ENCODE results near the gene C17orf113. TPM values are rescaled to one million over a fixed set of nuclear protein-coding genes. Genes with fewer than 3 reads are reported as not detected.

The C17orf113 gene
- total and polyA plus RNA-seq, 2 of the 13 experiments (the other 11 are each of a cell fraction or from before 2014, with no cell fraction given) = 0.87 to 1.1 TPM

GRCh38 chr17:42097691-42098631, 47.6 kb upstream of the C17orf113 start, which contains the start of gene ZNF385C:
TSS of gene ZNF385C (minus strand) at chr17:42098473. CDS start at chr17:42063056, 35,417 bp downstream.
- Histone ChIP-seq H3K36me3 (replicated peaks in 1 of 2; ENCODE audit: control insufficient read depth in 1 of 2, insufficient read depth in 2 of 2, low read length in 2 of 2) (no peaks in the 10 kb centered on the region), H2AFZ (ENCODE audit: low read length) (no peak within 1 kb of the TSS), H3K9me3 (ENCODE audit: low read length) (no peaks in the 10 kb centered on the region), H3K27me3 (ENCODE audit: control insufficient read depth in 1 of 2, insufficient read depth in 2 of 2, low read length in 2 of 2) (peaks cover 6 to 55% of the 10 kb centered on the region in 2 experiments; a peak in 4 of 5 replicates), H4K20me1 (ENCODE audit: insufficient read depth, low read length) (no peaks in the 10 kb centered on the region), H3K4me3 (replicated peaks in 1 of 3; ENCODE audit: insufficient read depth in 1 of 3, low read depth in 2 of 3, low read length in 3 of 3) (peak within 1 kb of the TSS; percentile 17 to 56 (median 24); a peak in 3 of 6 replicates), H3K9ac (ENCODE audit: insufficient read depth, low read depth, low read length) (no peak within 1 kb of the TSS; the same call in 1 of the 2 replicates), H3K4me2 (ENCODE audit: low read depth, low read length) (peak within 1 kb of the TSS; percentile 65), H3K79me2 (ENCODE audit: insufficient read depth, low read length) (no peaks in the 10 kb centered on the region), H3K27ac (ENCODE audit: extremely low read length, insufficient read depth, low read length) (no peak within 1 kb of the TSS), H3K4me1 (ENCODE audit: insufficient read depth, low read length) (peaks cover 66% of the 10 kb centered on the region)
- TF ChIP-seq MXD1 (CRISPR knock-in tag; IDR thresholded peaks at IDR 0.05) = peak; percentile 45; the same call in 1 of the 2 replicates
- 0 out of 2 replicates have a peak, but pooled peaks have one; percentile 27 for TF ChIP-seq ZNF547 (CRISPR knock-in tag; IDR thresholded peaks at IDR 0.05)
- TF ChIP-seq ZNF777 (CRISPR knock-in tag; IDR thresholded peaks at IDR 0.05) = peak; percentile 56
- TF ChIP-seq ZNF704 (CRISPR knock-in tag; IDR thresholded peaks at IDR 0.05; ENCODE audit: borderline replicate concordance) = 0 out of 2 replicates have a peak, but pooled peaks have one; percentile 39
- TF ChIP-seq MAX (IDR thresholded peaks at IDR 0.05) = peak; percentile 39; the same call in 1 of the 2 replicates
- TF ChIP-seq MYC (CRISPR knock-in tag; IDR thresholded peaks at IDR 0.05; ENCODE audit: borderline replicate concordance) = 0 out of 2 replicates have a peak, but pooled peaks have one; percentile 18
- no peak for TF ChIP-seq ISX (CRISPR knock-in tag; conservative IDR thresholded peaks at IDR 0.05)
- 0 out of 2 replicates have a peak, but pooled peaks have one; percentile 81 for TF ChIP-seq ZNF441 (CRISPR knock-in tag; IDR thresholded peaks at IDR 0.05; ENCODE audit: borderline replicate concordance)
- peak; percentile 66 for TF ChIP-seq ZNF687 (CRISPR knock-in tag; IDR thresholded peaks at IDR 0.05)
- TF ChIP-seq HNRNPL (IDR thresholded peaks at IDR 0.05; ENCODE audit: low read depth, low read length) = no peak
- 0 out of 2 replicates have a peak, but pooled peaks have one; percentile 11 for TF ChIP-seq ZNF430 (CRISPR knock-in tag; IDR thresholded peaks at IDR 0.05)
- TF ChIP-seq ZNF350 (CRISPR knock-in tag; IDR thresholded peaks at IDR 0.05; ENCODE audit: borderline replicate concordance, low read depth) = 0 out of 2 replicates have a peak, but pooled peaks have one; percentile 20
- TF ChIP-seq CCAR2 (optimal IDR thresholded peaks at IDR 0.05; ENCODE audit: low read depth, low read length) = no peak
- ChIA-PET CTCF (ENCODE audit: low intra/inter-chr PET ratio, low total read pairs) (interaction anchor here (0.8 to 7.0 kb wide), 2 partner anchors 25 to 31 kb away, joined by 3 to 125 read pairs; no protein-coding TSS in a partner anchor), POLR2A (interaction anchor here (0.7 to 1.0 kb wide), 4 partner anchors 14 to 138 kb away, joined by 3 to 4 read pairs (median 3); partner anchors contain the start of genes CNP and DHX58)
- intact Hi-C loops (cut with micrococcal nuclease; ENCODE audit: unreplicated experiment) (no loop called here), in situ Hi-C loops (cut with HindIII; ENCODE audit: extremely low pct_ligation_motif_present, low pct_unique_long_range_greater_than_20kb) (no loop called here)
- ATAC-seq = peak; percentile 26
- no peak for DNase-seq (ENCODE audit: low spot score)
- no TSS peak for BruUV-seq (replicated peaks)
- FAIRE-seq = no peak
- whole genome bisulfite sequencing (ENCODE audit: low lambda C conversion rate) = 38% methylated on average over 37 of the region's 52 CpGs

Data from HepG2 (cell line).